GM03348 (cell line): Measurements from ENCODE around the gene RERE.

Experiments used
- DNase-seq: peaks from one replicate; pipeline ENCODE4 v3.0.0; 2012; ENCODE audit warnings: low spot score

RERE gene

GRCh38 chr1:8685463-8685862 lies 132.0 kb downstream of the RERE start:
- no peak for DNase-seq

DNA sequence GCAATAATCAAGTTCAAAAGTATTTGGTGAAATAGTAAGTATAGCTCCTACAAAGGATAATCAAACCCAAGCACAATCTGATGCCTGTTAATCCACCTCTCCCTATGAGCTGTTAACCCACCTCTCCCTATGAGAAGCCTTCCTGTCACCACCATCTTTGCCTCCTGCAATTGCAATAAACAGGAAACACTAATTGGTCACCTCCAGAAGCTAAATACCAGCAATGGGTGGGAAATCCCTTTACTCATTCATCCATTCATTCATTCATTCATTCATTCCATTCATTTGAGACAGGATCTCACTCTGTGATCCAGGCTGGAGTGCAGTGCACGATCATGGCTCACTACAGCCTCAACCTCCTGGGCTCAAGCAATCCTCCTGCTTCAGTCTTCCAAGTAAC lies 132.8 kb downstream of the RERE start:
- DNase-seq = no peak

- no peak for DNase-seq
These were observed 134.9 kb downstream of the RERE start for GRCh38 chr1:8682573-8682972.

- no peak for DNase-seq
These were observed 135.5 kb downstream of the RERE start for GRCh38 chr1:8681911-8682310.

- no peak for DNase-seq
These were observed 136.5 kb downstream of the RERE start for GRCh38 chr1:8680664-8681650.

DNA sequence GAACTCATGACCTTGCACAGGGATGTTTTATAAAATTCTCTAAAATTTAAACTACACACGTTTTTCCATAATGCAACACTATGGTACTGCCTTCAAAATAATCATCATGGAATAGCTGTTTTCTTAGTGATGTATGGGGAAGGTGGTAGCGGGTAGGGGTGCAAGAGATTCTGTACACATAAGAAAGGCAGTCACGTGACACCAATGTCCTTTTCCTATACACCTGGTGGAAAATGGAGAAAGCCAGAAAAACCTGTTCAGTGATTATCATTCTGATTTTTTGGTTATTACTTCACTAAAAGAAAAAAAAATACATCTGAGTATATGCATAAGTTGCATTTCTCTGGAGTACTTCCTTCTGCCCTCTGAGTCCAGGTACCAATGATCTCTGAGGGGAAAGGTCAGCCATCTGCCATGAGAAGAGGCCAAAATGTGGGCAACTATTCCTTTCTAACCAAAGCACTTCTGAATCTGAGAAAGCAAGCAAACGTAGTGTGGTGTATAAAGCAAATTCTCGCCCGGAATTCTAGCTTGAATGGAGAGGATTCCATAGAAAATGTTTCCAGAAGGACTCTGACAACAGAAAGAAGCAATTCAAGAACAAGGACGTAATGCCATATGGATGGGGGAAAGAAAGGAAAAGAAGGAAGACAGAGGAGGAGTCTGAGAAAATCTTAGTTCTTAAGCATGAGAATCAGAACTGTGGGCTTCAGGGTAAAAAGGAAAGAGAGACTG lies 137.3 kb downstream of the RERE start:
- no peak for DNase-seq

DNA sequence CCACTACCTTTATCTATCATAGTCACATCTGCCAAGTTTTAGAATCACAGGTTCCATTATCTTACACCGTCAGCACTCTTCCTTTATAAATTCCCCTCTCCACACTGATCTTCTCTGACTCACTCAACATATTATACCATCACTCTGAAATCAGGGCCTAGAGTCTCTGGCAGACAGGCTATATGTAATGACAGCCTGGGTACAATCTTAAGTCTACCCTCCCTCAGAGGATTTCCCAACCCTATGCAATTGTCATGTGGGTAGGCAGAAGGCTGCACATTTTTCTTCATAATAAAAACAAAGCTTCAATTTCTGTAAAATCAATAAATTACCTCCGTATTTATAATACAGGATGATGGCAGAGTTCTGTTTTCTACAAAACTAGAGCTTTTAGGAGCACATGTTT lies 138.0 kb downstream of the RERE start:
- DNase-seq = no peak

DNA sequence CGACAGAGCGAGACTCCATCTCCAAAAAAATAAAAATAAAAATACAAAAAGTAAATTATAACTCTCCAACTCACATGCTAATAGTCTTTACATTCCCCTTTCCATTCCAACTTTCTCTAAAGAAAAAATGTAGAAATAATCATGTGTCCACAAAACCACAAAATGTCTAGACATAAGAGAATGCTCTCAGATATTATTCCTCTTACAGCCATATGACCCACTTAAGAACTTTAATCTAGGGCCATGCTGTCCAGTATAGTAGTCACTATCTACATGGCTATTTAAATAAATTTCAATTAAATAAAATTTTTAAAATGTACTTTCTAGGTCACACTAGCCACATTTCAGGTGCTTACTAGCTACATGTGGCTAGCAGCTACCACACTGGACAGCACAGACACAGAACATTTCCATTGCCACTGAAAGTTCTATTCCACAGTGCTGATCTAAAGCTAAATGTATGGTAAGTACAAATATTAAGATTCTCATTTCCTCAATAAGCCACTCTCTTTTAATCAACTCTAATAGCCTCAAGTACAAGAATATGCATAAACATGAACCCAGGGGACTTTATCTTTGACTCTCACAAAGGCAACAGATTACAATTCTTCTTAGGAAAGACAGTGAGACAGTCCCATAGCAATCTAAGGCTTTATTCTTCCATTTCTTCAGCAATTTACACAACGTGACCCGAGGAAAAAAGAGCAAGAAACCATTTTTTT lies 138.6 kb downstream of the RERE start:
- no peak for DNase-seq

DNA sequence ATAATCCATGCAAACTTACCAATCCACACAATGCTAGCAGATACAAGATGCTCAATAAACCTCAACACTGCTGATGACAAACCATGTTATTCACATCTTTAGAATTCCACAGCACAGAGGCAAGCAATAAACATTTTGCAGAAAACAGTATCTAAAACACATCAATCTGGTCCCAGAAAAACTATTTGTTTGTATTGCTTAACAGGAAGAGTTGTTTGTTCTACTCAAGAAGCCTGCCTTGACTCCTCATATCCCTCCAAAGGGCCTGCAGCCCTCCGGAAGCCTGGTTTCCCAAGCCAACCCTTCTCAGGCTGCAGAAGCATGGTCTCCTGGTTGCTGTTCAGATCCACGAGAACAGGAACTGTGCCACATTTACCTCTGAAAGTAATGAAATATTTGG lies 139.7 kb downstream of the RERE start:
- no peak for DNase-seq

- no peak for DNase-seq
These were observed 140.6 kb downstream of the RERE start for GRCh38 chr1:8676813-8677212.

DNA sequence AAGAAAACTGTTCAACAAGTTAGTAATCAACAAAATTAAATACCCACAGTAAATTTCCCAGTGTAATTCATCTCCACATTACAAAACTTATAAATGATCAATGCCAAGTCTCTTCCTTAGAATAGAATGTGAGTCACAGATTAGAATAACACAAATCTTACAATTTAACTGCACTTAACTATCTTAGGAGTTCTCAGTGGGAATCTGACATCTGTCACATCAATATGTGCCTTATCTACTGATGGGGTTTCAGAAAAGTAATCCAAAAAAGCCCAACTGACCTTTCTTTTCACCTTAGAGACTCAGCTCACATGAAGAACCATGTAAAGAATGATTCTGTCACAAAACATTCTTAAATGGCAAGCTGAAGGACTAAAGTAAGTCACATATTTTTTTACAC lies 141.4 kb downstream of the RERE start:
- DNase-seq = no peak

GRCh38 chr1:8674912-8675311 lies 142.5 kb downstream of the RERE start:
- DNase-seq = no peak

DNA sequence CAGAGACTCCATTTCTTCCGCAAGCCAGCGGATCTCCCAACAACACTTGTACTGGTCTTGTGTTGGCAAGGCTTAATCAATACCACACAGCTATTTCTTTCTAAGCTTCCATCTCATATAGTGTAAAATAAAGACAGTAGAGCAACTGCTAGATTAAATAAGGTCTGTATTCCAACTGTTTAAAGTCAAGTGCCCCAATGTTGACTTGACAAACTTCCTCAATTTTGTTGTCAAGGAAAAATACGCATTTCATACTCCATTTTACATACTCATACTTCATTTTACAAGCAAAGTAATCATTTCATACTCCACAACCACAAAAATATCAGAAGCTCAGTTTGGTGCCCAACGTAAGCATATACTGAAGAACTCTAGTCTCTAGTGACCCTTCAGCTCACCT lies 143.0 kb downstream of the RERE start:
- no peak for DNase-seq

DNA sequence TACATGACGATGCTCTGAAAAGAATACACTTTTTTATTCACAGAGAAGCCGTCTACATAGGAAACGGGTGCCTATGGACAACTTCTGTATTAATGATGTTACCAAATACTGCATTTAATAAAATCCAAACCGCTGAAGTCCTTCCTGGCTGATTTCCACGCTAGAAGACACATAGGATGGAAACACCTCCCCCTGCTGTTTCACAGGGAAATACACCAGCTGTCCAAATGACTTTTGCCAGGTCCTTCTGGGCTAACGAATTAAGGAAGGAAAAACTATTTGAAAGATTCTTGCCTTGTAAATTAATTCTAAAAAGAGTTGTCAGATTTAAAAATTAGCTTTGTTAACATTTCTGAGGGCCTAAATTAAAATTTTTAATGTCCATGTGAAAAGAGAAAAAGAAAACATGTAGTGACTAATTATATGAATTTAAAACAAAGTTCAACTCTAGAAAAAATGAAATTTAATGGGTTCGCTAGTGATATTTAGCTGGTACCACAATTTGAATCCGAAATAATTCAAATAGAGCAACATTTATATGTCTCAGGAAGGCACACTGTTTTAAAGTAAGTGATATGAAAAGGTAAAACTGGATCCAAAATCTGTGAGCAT lies 146.0 kb downstream of the RERE start:
- DNase-seq = peak; percentile 82

GRCh38 chr1:8670371-8670818 lies 147.0 kb downstream of the RERE start:
- no peak for DNase-seq

DNA sequence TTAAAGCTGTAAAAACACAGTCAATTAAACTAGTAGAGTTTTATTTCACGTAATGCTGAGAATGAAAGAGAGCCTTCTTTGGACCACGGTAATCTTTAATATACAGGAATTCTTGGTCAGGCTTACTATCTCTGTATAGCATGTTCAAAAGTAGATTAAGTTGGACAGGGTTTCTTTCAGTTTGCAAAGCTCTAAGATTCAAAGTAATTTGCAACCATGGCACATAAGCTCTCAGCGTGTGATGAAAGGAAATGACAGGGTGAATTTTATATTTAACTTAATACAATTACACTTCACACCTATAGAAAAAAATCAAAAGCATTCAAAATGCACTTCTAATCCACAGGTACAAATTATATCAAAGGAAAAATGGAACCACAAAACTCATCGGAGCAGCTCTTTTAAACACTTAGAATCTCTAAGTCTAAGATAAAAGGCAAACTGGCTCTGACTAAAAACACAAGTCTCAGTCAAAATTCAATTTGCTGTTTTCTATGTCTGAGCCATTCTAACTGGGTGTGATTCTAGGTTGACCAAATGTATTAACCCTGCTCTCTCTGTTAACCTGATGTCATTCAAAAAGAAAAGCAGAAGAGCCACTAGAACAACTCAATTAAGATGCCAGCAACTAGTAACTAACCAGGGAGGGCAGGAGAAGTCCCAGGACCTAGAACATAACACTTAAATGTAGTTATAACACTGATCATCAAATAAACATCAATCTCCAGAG lies 147.7 kb downstream of the RERE start:
- no peak for DNase-seq

GRCh38 chr1:8667869-8668594 lies 149.4 kb downstream of the RERE start:
- DNase-seq = no peak

DNA sequence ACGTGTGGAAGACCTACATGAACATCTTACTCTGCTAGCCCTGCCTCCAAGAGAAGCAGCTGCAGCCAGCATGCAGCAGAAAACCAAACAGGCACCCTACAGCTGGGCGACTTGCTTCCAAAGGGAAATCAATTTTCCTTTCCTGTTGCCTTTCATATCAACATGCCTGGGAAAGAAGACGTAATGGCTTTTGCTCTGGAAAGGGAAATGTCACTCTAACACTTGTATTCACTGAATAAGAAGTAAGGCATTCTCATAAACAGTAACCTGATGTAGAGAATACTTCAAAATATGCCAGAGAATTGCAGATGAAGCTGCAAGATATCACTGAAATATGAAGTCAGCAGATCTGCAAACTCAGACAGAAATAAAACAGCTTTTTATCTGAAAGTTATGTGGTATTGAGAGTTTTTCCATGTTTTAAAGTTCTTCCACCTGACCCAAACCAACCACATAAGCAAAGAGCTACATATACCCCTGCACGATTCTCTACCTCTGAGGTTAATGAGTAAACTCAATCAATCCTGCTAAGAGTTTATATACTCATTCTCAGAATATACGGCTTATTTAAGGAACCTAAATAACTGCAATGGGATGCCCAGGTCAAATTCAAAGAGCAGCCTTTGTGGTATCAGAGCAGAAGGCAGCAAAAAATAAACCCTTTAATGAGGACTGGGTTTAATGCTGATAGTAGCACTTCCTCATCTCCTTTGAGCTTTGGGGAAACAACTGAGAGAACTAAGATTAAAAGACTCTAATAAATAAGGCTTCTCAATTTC lies 150.9 kb downstream of the RERE start:
- no peak for DNase-seq

GRCh38 chr1:8665833-8666232 lies 151.6 kb downstream of the RERE start:
- DNase-seq = no peak

DNA sequence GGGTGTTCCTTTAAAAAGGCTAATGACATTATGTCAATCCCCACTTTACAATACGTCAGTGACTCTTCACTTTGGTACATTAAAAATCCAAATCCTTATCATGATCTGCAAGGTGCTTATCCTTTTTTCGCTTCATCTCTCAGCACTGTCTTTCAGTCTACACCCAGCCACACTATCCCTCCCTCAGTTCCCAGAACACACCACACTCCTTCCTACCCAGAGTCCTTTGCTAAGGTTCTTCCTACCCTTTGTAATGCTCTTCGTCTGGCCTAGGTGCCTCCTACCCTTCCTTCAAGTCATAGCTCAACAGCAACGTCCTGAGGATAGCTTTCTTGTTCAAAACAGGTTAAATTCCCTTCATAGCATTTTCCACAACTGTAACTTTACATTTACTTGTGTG lies 152.6 kb downstream of the RERE start:
- DNase-seq = no peak
